GM18507 (cell line): ENCODE results near the gene SOX11.
"Not testable (repeated sequence)": the region's sequence is repeated elsewhere in the genome, so short reads cannot be mapped to it uniquely, and the experiment has no call there.

ENCODE experiments used
- DNase-seq: peaks from one replicate; pipeline ENCODE4 v3.0.0; 2011; ENCODE audit warnings: low read depth; ENCODE audit not compliant: insufficient read length; ENCODE audit errors: extremely low spot score
- FAIRE-seq: peaks from 2 replicates; lab custom pipeline; 2011; peaks lifted over from hg19 to GRCh38; lab: Jason Lieb, UNC

The SOX11 gene

DNA sequence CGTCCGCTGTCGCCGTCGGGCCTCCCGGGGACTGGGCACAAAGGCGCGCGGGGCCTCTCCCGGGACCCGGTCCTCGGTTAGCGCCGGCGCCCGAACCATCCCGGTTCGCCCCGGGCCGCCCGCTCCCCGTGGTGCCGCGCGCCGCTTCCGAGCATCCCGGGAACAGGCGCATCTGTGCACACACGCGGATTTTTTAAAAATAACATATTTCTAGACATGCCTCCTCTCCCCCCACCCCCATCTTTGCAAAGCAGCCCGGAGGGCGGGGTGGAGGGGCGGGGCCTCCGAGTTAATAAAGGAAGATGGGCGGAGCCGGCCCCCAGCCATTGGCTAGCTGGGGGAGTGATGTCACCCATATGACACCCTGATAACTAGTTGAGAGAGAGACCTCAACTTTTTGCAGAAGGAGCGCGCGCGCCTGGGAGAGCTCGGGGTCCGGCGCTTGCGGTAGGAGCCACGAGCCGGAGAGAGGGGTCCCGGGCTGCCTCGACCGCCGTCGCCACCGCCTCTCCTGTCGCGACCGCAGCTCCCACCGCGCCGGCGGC is at the start of gene SOX11:
TSS of gene SOX11 (plus strand) at position 400 of the 545 bp plus-strand sequence. CDS start 338 bp downstream, outside the sequence.
- FAIRE-seq (no peak), DNase-seq (no peak)

DNA sequence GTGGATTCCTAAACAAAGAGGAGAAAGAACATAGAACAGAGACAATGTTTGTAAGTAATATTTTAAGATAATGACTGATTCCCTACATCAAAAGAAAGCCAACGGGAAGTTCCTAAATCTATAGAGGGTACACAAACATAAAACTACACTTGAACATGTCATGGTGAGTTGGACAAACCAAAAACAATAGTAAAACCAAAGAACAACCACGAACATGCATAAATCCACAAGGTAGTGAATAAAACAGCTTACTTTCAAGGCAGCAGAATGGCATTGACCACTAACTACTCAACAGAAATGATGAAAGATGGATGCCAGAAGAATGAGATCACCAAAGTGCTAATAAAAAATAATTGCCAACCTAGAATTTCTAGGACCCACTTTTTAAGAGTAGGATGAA is 39.5 kb upstream of the SOX11 start:
- not testable (repeated sequence) for FAIRE-seq

GRCh38 chr2:5653756-5654155 is 38.4 kb upstream of the SOX11 start:
- DNase-seq, FAIRE-seq: not testable (repeated sequence)

More for the DNA sequence above, 39.5 kb upstream of the SOX11 start:
- not testable (repeated sequence) for DNase-seq

DNA sequence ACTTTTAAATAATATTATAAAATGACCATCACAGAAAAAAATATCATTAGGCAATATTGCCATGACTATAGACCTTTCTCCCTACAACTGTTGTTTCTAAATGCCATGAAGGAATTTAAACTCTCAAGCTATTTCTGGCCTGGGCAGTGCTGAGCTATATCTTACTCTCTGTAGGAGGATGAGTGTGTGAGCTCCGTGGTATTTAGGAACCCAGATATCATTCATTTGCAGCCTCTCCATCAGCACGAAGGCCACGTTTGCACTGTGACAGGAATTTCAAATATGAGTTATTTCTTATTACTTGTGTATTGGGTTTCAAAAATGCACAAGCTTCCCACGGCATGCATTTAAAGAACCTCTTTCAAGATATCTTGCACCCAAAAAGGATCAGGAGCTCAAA is 35.0 kb upstream of the SOX11 start:
- no peak for FAIRE-seq
- no peak for DNase-seq

GRCh38 chr2:5660591-5660990 is 31.6 kb upstream of the SOX11 start:
- no peak for DNase-seq
- FAIRE-seq = no peak

GRCh38 chr2:5661362-5661761 is 30.8 kb upstream of the SOX11 start:
- no peak for FAIRE-seq
- no peak for DNase-seq

DNA sequence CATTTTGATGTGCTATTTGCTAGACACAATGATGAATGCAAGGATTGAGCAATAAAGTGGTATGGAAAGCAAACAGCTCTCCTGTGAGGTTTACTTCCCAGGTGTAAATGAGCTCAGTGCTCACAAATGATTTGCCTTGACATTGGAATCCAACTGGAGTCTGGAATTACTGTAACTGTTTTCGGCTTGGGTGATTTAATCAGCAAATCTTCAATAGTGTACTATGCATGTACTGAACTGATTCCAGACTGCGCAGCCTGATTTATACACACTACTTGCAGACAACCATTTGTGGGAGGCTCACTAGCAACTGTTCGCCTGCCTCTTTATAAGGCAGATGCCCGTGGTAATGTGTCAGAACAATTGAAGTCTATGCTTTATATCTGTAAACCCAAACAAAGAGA is 27.9 kb upstream of the SOX11 start:
- no peak for DNase-seq
- no peak for FAIRE-seq

- FAIRE-seq (no peak), DNase-seq (no peak)
Observed at GRCh38 chr2:5665066-5665465, 27.1 kb upstream of the SOX11 start.

DNA sequence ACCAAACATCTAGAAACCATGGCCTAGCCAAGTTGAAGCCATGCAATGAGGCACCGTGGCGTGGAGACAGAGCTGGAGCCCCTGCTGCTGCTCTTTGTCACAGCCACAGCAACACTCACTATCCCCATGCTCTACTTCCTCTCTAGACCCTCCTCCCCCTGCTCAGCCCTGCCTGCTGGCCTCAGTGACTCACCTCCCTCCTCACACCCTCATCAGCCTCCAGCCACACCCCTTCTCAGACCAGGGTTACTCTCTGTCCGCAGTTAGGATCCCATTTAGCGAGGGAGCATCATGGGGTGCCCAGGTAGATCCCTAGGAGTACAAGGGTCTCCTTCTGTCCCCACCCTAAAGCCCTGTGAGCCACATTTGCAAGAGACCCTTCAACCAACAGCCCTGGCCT is 25.4 kb upstream of the SOX11 start:
- FAIRE-seq (no peak), DNase-seq (no peak)

DNA sequence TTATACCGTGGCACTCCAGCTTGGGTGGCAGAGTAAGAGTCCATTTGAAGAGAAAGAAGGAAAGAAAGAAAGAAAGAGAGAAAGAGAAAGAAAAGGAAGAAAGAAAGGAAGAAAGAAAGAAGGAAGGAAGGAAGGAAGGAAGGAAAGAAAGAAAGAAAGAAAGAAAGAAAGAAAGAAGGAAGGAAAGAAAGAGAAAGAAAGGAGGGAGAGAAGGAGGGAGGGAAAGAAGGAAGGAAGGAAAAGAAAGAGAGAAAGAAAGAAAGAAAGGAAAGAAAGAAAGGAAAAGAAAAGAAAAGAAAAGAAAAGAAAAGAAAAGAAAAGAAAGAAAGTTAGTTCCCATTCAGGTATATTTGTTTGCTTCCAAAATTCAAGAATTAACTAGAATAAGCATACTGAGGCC is 24.5 kb upstream of the SOX11 start:
- DNase-seq, FAIRE-seq: not testable (repeated sequence)

DNA sequence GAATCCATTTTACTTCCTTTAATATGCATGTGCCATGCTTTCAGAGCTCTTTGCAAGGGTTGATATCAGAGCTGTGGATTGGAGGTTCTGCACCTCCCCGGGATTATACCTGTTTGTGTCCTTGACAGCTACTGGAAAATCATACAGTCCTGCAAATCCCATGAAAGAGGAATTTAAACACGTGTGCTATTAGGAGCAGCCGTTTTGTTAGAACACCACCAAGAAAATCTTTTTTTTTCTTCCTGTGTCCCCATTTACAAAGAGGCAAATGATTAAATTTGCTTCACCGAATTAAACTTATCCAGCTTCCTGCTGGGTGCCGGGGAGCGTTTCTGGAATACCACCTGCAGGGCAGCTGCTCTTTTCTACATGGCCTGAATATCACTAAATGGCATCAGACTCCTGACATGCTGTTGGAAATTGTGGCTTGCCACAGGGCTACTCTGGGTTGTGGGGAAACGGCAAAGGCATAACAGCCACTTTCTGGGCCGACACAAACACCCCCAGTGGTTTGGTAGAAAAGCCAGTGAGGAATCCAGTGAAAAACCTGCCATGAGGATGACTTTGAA is 23.4 kb upstream of the SOX11 start:
- no peak for FAIRE-seq
- DNase-seq = no peak

- FAIRE-seq (no peak), DNase-seq (no peak)
Observed at GRCh38 chr2:5672749-5673144, 19.4 kb upstream of the SOX11 start.

DNA sequence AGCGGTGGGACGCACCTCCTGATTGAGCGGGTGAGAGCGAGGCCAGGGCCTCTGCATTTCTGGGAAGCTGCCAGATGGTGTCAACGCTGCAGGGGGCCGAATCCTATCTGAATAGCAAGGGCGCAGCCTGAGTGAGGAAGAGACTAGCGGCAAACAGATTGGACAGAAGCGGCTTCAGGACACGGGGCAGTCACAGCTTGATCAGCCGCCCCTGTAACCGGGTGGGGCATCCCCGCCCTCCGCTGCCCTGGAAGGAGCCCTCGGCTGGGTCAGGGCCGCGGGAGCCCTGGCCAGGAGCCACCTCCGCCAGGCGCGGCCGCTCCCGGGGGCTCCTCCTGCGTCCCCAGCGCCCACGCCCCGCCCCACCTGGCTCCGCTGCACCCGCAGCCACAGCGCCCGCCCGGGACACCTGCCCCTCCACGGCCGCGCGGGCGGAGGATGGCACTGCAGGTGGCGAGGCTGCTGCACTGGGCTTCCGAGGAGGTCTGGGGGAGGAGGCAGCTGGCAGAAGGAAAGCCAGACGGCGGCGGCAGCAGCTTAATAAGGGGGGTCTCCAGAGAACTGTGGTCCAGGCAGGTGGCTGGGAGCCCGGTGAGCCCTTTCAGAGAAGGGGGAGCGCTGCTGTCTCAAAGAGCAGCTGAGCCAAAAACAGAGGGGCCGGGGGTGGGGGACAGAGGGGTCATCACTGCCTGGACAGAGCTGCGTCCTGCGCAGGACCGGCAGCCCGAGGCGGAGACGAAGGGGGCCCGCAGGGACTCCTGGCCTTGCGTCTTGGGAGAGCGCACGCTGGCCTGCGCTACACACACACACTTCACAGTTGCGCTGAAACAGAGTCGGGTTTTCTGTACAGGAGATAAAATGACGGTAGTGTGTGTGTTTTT is 18.8 kb upstream of the SOX11 start:
- DNase-seq (no peak), FAIRE-seq (no peak)

DNA sequence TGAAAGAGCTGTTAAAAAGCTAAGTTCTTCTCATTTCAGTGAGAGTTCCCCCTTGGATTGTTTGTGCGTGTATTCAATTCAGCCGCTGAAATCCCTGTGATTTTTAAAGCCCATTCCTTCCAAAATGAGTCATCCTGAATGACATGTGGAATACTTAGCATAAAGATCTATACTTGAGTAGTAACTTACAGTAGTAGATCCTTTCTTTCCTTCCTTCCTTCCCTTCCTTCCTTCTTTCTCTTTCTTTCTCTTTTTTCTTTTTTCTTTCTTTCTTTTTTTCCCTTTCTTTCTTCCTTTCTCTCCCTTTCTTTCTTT is 18.2 kb upstream of the SOX11 start:
- no peak for FAIRE-seq
- no peak for DNase-seq

GRCh38 chr2:5677133-5677532 is 15.1 kb upstream of the SOX11 start:
- FAIRE-seq = no peak
- no peak for DNase-seq

GRCh38 chr2:5683471-5683870 is 8.7 kb upstream of the SOX11 start:
- FAIRE-seq = no peak
- DNase-seq = no peak

DNA sequence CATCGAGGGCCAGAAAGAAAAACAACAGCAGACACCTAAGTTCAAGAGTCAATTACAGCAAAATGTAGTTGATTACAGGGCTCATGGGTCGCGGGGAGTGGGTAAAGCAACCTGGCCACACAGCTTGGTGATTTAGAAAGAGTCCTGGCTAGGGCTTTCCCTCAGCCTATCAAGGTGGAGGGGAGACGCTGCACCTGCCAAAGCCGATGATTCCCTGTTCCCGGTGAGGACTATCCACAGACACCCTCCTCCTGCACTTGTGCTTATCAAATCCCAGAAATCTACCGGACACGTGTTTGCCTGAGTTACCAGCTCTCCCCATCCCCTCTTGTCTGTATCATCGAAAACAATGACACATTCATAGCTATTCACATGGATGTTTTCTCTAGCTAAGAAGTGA is 7.0 kb upstream of the SOX11 start:
- no peak for FAIRE-seq
- no peak for DNase-seq

DNA sequence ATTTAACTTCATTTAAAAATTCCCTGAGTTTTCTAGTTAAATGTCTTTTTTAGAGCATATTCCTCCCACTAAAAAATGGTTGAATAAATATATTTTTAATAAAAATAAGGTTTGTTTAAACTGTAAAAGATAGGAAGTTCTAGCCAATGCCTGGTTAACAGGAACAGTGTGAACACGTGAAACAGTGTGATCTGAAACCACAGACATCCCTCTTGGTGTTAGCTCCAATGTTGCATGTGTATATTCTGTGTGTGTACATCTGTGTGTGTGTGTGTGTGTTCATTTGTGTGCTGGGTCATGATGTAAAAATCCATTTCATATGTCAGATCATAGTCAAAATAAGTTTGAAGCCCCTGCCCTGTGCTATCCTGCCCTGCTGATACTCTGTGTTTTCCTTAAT is 6.1 kb upstream of the SOX11 start:
- no peak for DNase-seq
- no peak for FAIRE-seq

GRCh38 chr2:5686536-5686935 is 5.6 kb upstream of the SOX11 start:
- FAIRE-seq = no peak

GRCh38 chr2:5689750-5690149 is 2.4 kb upstream of the SOX11 start:
- DNase-seq (no peak), FAIRE-seq (no peak)

More at GRCh38 chr2:5686536-5686935, 5.6 kb upstream of the SOX11 start:
- DNase-seq = no peak

- DNase-seq (no peak), FAIRE-seq (no peak)
Observed at GRCh38 chr2:5690286-5690685, 1.9 kb upstream of the SOX11 start.
